Measurements from ENCODE around the gene GPR52.
"Not testable (repeated sequence)": the region's sequence is repeated elsewhere in the genome, so short reads cannot be mapped to it uniquely, and the experiment has no call there.

Gene GPR52

GRCh38 chr1:174406421-174406820, 41.3 kb upstream of the GPR52 start:
- no peak overlapping the region for H3K4me3 ChIP-seq (ENCODE audit: low read depth, low read length)
- TF ChIP-seq POLR2A (IDR thresholded peaks at IDR 0.05; ENCODE audit: extremely low read depth, insufficient read length) (no peak), MYC (IDR thresholded peaks at IDR 0.05; ENCODE audit: low read depth, low read length) (no peak), CTCF (IDR thresholded peaks at IDR 0.05; ENCODE audit: low read depth, low read length) (no peak), MAX (IDR thresholded peaks at IDR 0.05; ENCODE audit: low read depth, low read length) (no peak)
- no peak for DNase-seq (ENCODE audit: low read depth)

- DNase-seq (ENCODE audit: low read depth): no peak
- no peak for TF ChIP-seq MAX (IDR thresholded peaks at IDR 0.05; ENCODE audit: low read depth, low read length)
- no peak for TF ChIP-seq POLR2A (IDR thresholded peaks at IDR 0.05; ENCODE audit: extremely low read depth, insufficient read length)
- TF ChIP-seq MYC (IDR thresholded peaks at IDR 0.05; ENCODE audit: low read depth, low read length): no peak
- no peak for TF ChIP-seq CTCF (IDR thresholded peaks at IDR 0.05; ENCODE audit: low read depth, low read length)
- H3K4me3 ChIP-seq (ENCODE audit: low read depth, low read length): no peak overlapping the region
Measured at GRCh38 chr1:174407665-174408064, 40.1 kb upstream of the GPR52 start.

- TF ChIP-seq CTCF (IDR thresholded peaks at IDR 0.05; ENCODE audit: low read depth, low read length): no peak
- no peak for TF ChIP-seq MAX (IDR thresholded peaks at IDR 0.05; ENCODE audit: low read depth, low read length)
- TF ChIP-seq POLR2A (IDR thresholded peaks at IDR 0.05; ENCODE audit: extremely low read depth, insufficient read length): no peak
- no peak for TF ChIP-seq MYC (IDR thresholded peaks at IDR 0.05; ENCODE audit: low read depth, low read length)
- no peak overlapping the region for H3K4me3 ChIP-seq (ENCODE audit: low read depth, low read length)
- no peak for DNase-seq (ENCODE audit: low read depth)
Measured at GRCh38 chr1:174408146-174408545, 39.6 kb upstream of the GPR52 start.

GRCh38 chr1:174409801-174410200, 38.0 kb upstream of the GPR52 start:
- DNase-seq (ENCODE audit: low read depth): not testable (repeated sequence)

GRCh38 chr1:174413632-174414031, 34.1 kb upstream of the GPR52 start:
- DNase-seq (ENCODE audit: low read depth): no peak
- TF ChIP-seq POLR2A (IDR thresholded peaks at IDR 0.05; ENCODE audit: extremely low read depth, insufficient read length) (no peak), MAX (IDR thresholded peaks at IDR 0.05; ENCODE audit: low read depth, low read length) (no peak), MYC (IDR thresholded peaks at IDR 0.05; ENCODE audit: low read depth, low read length) (no peak)
- H3K4me3 ChIP-seq (ENCODE audit: low read depth, low read length): no peak overlapping the region

More at GRCh38 chr1:174409801-174410200, 38.0 kb upstream of the GPR52 start:
- H3K4me3 ChIP-seq (ENCODE audit: low read depth, low read length): not testable (repeated sequence)

- H3K4me3 ChIP-seq (ENCODE audit: low read depth, low read length): no peak overlapping the region
- no peak for DNase-seq (ENCODE audit: low read depth)
- TF ChIP-seq CTCF (IDR thresholded peaks at IDR 0.05; ENCODE audit: low read depth, low read length): no peak
- no peak for TF ChIP-seq MYC (IDR thresholded peaks at IDR 0.05; ENCODE audit: low read depth, low read length)
- TF ChIP-seq POLR2A (IDR thresholded peaks at IDR 0.05; ENCODE audit: extremely low read depth, insufficient read length): no peak
- no peak for TF ChIP-seq MAX (IDR thresholded peaks at IDR 0.05; ENCODE audit: low read depth, low read length)
Measured at GRCh38 chr1:174414203-174414602, 33.6 kb upstream of the GPR52 start.

- TF ChIP-seq CTCF (IDR thresholded peaks at IDR 0.05; ENCODE audit: low read depth, low read length) (no peak), MYC (IDR thresholded peaks at IDR 0.05; ENCODE audit: low read depth, low read length) (no peak), MAX (IDR thresholded peaks at IDR 0.05; ENCODE audit: low read depth, low read length) (no peak), POLR2A (IDR thresholded peaks at IDR 0.05; ENCODE audit: extremely low read depth, insufficient read length) (no peak)
- H3K4me3 ChIP-seq (ENCODE audit: low read depth, low read length): no peak overlapping the region
- DNase-seq (ENCODE audit: low read depth): no peak
Measured at GRCh38 chr1:174415506-174415905, 32.3 kb upstream of the GPR52 start.
